ENCODE data around the gene GNAL. TPM values are rescaled to one million over a fixed set of nuclear protein-coding genes. Genes with fewer than 3 reads are reported as not detected.

GNAL gene
- total and polyA plus RNA-seq, 3 donors from 2014 or later: 11.6 to 12.8 (median 12.1) TPM

- intact Hi-C loops (cut with DNase I; ENCODE audit: low total_unique reads): no loop called here
- Histone ChIP-seq H3K4me3 (no peak overlapping the region), H3K9me3 (no peaks in the 10 kb centered on the region), H3K4me1 (no peaks in the 10 kb centered on the region), H3K27ac (no peak overlapping the region), H3K27me3 (no peaks in the 10 kb centered on the region), H3K36me3 (ENCODE audit: low read depth, missing control alignments) (no peaks in the 10 kb centered on the region)
- 84 to 89% methylated on average over 3 to 4 of the region's 4 CpGs for WGBS, 2 donors
- no peak for DNase-seq
- no peak for TF ChIP-seq POLR2A (IDR thresholded peaks at IDR 0.05)
- no peak for TF ChIP-seq CTCF (IDR thresholded peaks at IDR 0.05)
These were observed 24.8 kb upstream of the GNAL start for GRCh38 chr18:11664286-11664685.

- intact Hi-C loops (cut with DNase I; ENCODE audit: low total_unique reads): no loop called here
- no peaks in the 10 kb centered on the region for H3K4me1 ChIP-seq
- 57 to 98% methylated on average over 4 of the region's 4 CpGs for WGBS, 2 donors
- H3K9me3 ChIP-seq: no peaks in the 10 kb centered on the region
- H3K27me3 ChIP-seq: no peaks in the 10 kb centered on the region
- H3K27ac ChIP-seq: no peak overlapping the region
- H3K36me3 ChIP-seq (ENCODE audit: low read depth, missing control alignments): no peaks in the 10 kb centered on the region
- TF ChIP-seq CTCF (IDR thresholded peaks at IDR 0.05) (no peak), POLR2A (IDR thresholded peaks at IDR 0.05) (no peak)
- DNase-seq: no peak
- H3K4me3 ChIP-seq: no peak overlapping the region
These were observed 23.9 kb upstream of the GNAL start for GRCh38 chr18:11665146-11665545.

- TF ChIP-seq POLR2A (IDR thresholded peaks at IDR 0.05) (no peak), CTCF (IDR thresholded peaks at IDR 0.05) (no peak)
- Histone ChIP-seq H3K4me3 (no peak overlapping the region), H3K4me1 (no peaks in the 10 kb centered on the region), H3K27me3 (no peaks in the 10 kb centered on the region), H3K27ac (no peak overlapping the region), H3K9me3 (no peaks in the 10 kb centered on the region), H3K36me3 (ENCODE audit: low read depth, missing control alignments) (no peaks in the 10 kb centered on the region)
- 73 to 96% methylated on average over 4 of the region's 4 CpGs for WGBS, 2 donors
- intact Hi-C loops (cut with DNase I; ENCODE audit: low total_unique reads): no loop called here
- no peak for DNase-seq
These were observed 23.5 kb upstream of the GNAL start for GRCh38 chr18:11665587-11665986.

- WGBS, 2 donors: 51 to 68% methylated on average over 4 of the region's 4 CpGs
- no peaks in the 10 kb centered on the region for H3K36me3 ChIP-seq (ENCODE audit: low read depth, missing control alignments)
- no peak for DNase-seq
- no peaks in the 10 kb centered on the region for H3K9me3 ChIP-seq
- no peak overlapping the region for H3K27ac ChIP-seq
- no peaks in the 10 kb centered on the region for H3K4me1 ChIP-seq
- TF ChIP-seq POLR2A (IDR thresholded peaks at IDR 0.05) (no peak), CTCF (IDR thresholded peaks at IDR 0.05) (no peak)
- H3K27me3 ChIP-seq: no peaks in the 10 kb centered on the region
- H3K4me3 ChIP-seq: no peak overlapping the region
- intact Hi-C loops (cut with DNase I; ENCODE audit: low total_unique reads): no loop called here
These were observed 22.9 kb upstream of the GNAL start for GRCh38 chr18:11666176-11666575.

- WGBS, 2 donors: 74 to 78% methylated on average over 4 of the region's 4 CpGs
- Histone ChIP-seq H3K27me3 (no peaks in the 10 kb centered on the region), H3K4me3 (no peak overlapping the region), H3K36me3 (ENCODE audit: low read depth, missing control alignments) (no peaks in the 10 kb centered on the region), H3K27ac (no peak overlapping the region), H3K4me1 (no peaks in the 10 kb centered on the region), H3K9me3 (no peaks in the 10 kb centered on the region)
- TF ChIP-seq CTCF (IDR thresholded peaks at IDR 0.05): no peak
- TF ChIP-seq POLR2A (IDR thresholded peaks at IDR 0.05): no peak
- no peak for DNase-seq
- intact Hi-C loops (cut with DNase I; ENCODE audit: low total_unique reads): no loop called here
These were observed 22.2 kb upstream of the GNAL start for GRCh38 chr18:11666831-11667230.

Measured in testis (tissue), 3 donors.